B cell (primary cell): ENCODE data around the gene ATP8A2. TPM values are rescaled to one million over a fixed set of nuclear protein-coding genes. Genes with fewer than 3 reads are reported as not detected.

Experiments
- ATAC-seq: fragments of 200-7000 bp; cut with Tn5 transposase; one replicate; pipeline ENCODE4 v1.10.0; 2021; ENCODE audit warnings: low read depth, mild to moderate bottlenecking, moderate number of reproducible peaks, moderate library complexity
- CTCF ChIA-PET: fragments of 350-600 bp; sonication (Branson Sonifier 250); formaldehyde crosslinking; loops from one replicate; lab custom pipeline; 2021; ENCODE audit warnings: antibody characterized with exemption, inconsistent platforms; lab: Charles Lee
- POLR2A ChIA-PET: fragments of 350-600 bp; sonication (Branson Sonifier 250); formaldehyde crosslinking; loops from one replicate; lab custom pipeline; 2021; ENCODE audit warnings: antibody characterized with exemption; lab: Charles Lee
- DNase-seq: peaks from one replicate; pipeline ENCODE4 v3.0.0; 2013
- H2AFZ ChIP-seq: 2 replicates; pipeline ENCODE4 v1.6.1; 2012; ENCODE audit warnings: mild to moderate bottlenecking, low read depth, low read length; ENCODE audit not compliant: insufficient read depth, poor library complexity, severe bottlenecking
- H3K27ac ChIP-seq, 2 donors: 1 replicate in 1 of 2; 2 replicates in 1 of 2; pipeline ENCODE4 v1.5.1; 2012 to 2013; ENCODE audit warnings: low read length in 2 of 2, mild to moderate bottlenecking in 2 of 2, moderate library complexity in 1 of 2
- H3K27me3 ChIP-seq, 4 experiments: fragments of 200-600 bp in 1 of 4; sonication (generic) in 1 of 4; replicated peaks in 1 of 4; 1 replicate in 2 of 4; 2 replicates in 2 of 4; pipeline versions ENCODE4 v1.6.1 to v1.7.0; 2013 to 2016; ENCODE audit warnings: low read length in 3 of 4, mild to moderate bottlenecking in 2 of 4, mixed read lengths in 1 of 4, moderate library complexity in 1 of 4; ENCODE audit not compliant: insufficient read depth in 4 of 4, control insufficient read depth in 3 of 4; ENCODE audit errors: control extremely low read depth in 1 of 4
- H3K36me3 ChIP-seq, 2 experiments: replicated peaks in 1 of 2; 1 replicate in 1 of 2; 2 replicates in 1 of 2; pipeline versions ENCODE4 v1.6.1 to v1.7.1; 2013; ENCODE audit warnings: low read length in 1 of 2; ENCODE audit not compliant: insufficient read depth in 2 of 2, control insufficient read depth in 1 of 2; ENCODE audit errors: control extremely low read depth in 1 of 2, extremely low read depth in 1 of 2
- H3K4me1 ChIP-seq, 2 donors: fragments of 200-600 bp in 1 of 2; sonication (generic) in 1 of 2; 1 replicate in 1 of 2; 2 replicates in 1 of 2; pipeline versions ENCODE4 v1.5.1 to v1.6.1; 2013 to 2017; ENCODE audit warnings: low read length in 2 of 2; ENCODE audit not compliant: control insufficient read depth in 2 of 2, insufficient read depth in 2 of 2
- H3K4me2 ChIP-seq: replicated peaks from 2 replicates; pipeline ENCODE3; 2012; ENCODE audit warnings: mild to moderate bottlenecking, low read depth, low read length; ENCODE audit not compliant: poor library complexity, severe bottlenecking
- H3K4me3 ChIP-seq, 5 experiments: fragments of 200-600 bp in 1 of 5; sonication (generic) in 1 of 5; 1 replicate in 3 of 5; 2 replicates in 2 of 5; pipeline versions ENCODE4 v1.5.1 to v1.7.0; 2011 to 2016; ENCODE audit warnings: low read length in 4 of 5, mild to moderate bottlenecking in 4 of 5, low read depth in 2 of 5, control low read depth in 1 of 5, moderate library complexity in 1 of 5; ENCODE audit not compliant: insufficient read depth in 1 of 5; ENCODE audit errors: control extremely low read depth in 1 of 5, extremely low read depth in 1 of 5
- H3K79me2 ChIP-seq: fragments of 200-600 bp; sonication (generic); one replicate; pipeline ENCODE4 v1.6.0; 2016; ENCODE audit warnings: low read length; ENCODE audit not compliant: control insufficient read depth, insufficient read depth
- H3K9ac ChIP-seq: fragments of 200-600 bp; sonication (generic); 2 replicates; pipeline ENCODE4 v1.6.1; 2017; ENCODE audit warnings: mild to moderate bottlenecking, low read length, moderate library complexity
- H3K9me3 ChIP-seq, 3 donors: one replicate each; pipeline versions ENCODE4 v1.6.1 to v1.7.1; 2013; ENCODE audit warnings: low read length in 2 of 3; ENCODE audit not compliant: control insufficient read depth in 2 of 3, insufficient read depth in 1 of 3; ENCODE audit errors: control extremely low read depth in 1 of 3
- H4K20me1 ChIP-seq: 2 replicates; pipeline ENCODE4 v1.6.0; 2012; ENCODE audit warnings: mild to moderate bottlenecking, low read length; ENCODE audit not compliant: insufficient read depth, control insufficient read depth, poor library complexity, severe bottlenecking
- H3K27ac Mint-ChIP-seq: one replicate; pipeline ENCODE4 v1.8.0; 2021; ENCODE audit warnings: mixed read lengths
- H3K27me3 Mint-ChIP-seq: one replicate; pipeline ENCODE4 v1.8.0; 2021; ENCODE audit warnings: mixed read lengths
- H3K4me1 Mint-ChIP-seq: one replicate; pipeline ENCODE4 v1.8.0; 2021; ENCODE audit warnings: mixed read lengths
- H3K4me3 Mint-ChIP-seq: one replicate; pipeline ENCODE4 v1.8.0; 2021; ENCODE audit warnings: mixed read lengths
- H3K9me3 Mint-ChIP-seq: one replicate; pipeline ENCODE4 v1.8.0; 2022; ENCODE audit warnings: mixed read lengths; ENCODE audit not compliant: insufficient read depth
- EZH2 ChIP-seq: IDR thresholded peaks from 2 replicates; pipeline ENCODE4 v1.6.1; 2012; ENCODE audit warnings: borderline replicate concordance, low read depth, mild to moderate bottlenecking, moderate library complexity, low read length; ENCODE audit not compliant: insufficient read depth, poor library complexity, severe bottlenecking
- WGBS: methylation state at CpG from one replicate; pipeline ENCODE4 v1.1.5; 2013; ENCODE audit warnings: missing lambda C conversion rate; ENCODE audit not compliant: insufficient coverage; 5-methylcytosine and 5-hydroxymethylcytosine counted together
- intact Hi-C: fragments of 100-400 bp; cut with micrococcal nuclease; formaldehyde crosslinking; loops from one replicate; pipeline ENCODE4 v1.10.0; 2022
- polyA plus RNA-seq: library from polyadenylated mRNA; depleted of rRNA; stranded (reverse); fragments of >200 nt; gene quantifications from 2 replicates; pipeline ENCODE4 v1.2.3, GENCODE V29; 2012
- total RNA-seq, 2 donors: library from RNA; stranded (reverse); fragments of 120-200 nt in 1 of 2; gene quantifications; 1 replicate in 1 of 2; 2 replicates in 1 of 2; pipeline versions ENCODE4 v1.2.3 to v1.2.4, GENCODE V29; 2013 to 2022
- TF ChIP-seq, protein P1 (sequence below): fragments of 200-600 bp; IDR thresholded peaks from one replicate; pipeline ENCODE4 v1.8.0; 2022; ENCODE audit warnings: antibody characterized with exemption, mild to moderate bottlenecking

Gene ATP8A2
- total and polyA plus RNA-seq, 2 donors (not counting 1 experiment from before 2014, with no cell fraction given) = not detected

DNA sequence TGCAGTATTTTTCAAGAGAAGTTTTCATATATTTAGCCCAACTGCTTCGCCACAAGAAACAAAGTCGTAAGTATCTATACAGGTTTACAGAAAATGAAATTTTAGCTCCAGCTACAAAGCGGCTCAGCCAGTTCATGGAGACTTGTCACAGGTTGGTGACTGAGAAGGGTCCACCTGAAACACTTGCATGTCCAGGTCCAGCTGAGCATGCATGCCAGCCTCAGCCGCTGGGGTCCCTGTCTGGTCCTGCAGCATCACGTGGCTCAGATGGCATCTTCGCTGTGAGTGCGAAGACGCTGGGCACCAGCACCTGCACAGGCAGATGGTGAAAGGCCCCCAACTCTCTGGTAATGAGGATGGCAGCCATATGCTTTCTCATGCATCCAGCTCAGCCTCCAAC, 616.2 kb downstream of the ATP8A2 start:
- Histone ChIP-seq H3K9ac (no peak overlapping the region), H2AFZ (no peak overlapping the region), H3K79me2 (no peaks in the 10 kb centered on the region), H4K20me1 (no peaks in the 10 kb centered on the region), H3K4me3 (no peak overlapping the region), H3K4me2 (no peak overlapping the region), H3K4me1 (no peaks in the 10 kb centered on the region), H3K27ac (no peak overlapping the region), H3K36me3 (no peaks in the 10 kb centered on the region), H3K27me3 (no peaks in the 10 kb centered on the region), H3K9me3 (peaks cover 0 to 3% (median 0%) of the 10 kb centered on the region in 3 donors)
- H3K27ac Mint-ChIP-seq = no peak overlapping the region
- no peaks in the 10 kb centered on the region for H3K27me3 Mint-ChIP-seq
- CTCF ChIA-PET = no interaction called here
- TF ChIP-seq EZH2 = no peak
- TF ChIP-seq, protein P1, sequence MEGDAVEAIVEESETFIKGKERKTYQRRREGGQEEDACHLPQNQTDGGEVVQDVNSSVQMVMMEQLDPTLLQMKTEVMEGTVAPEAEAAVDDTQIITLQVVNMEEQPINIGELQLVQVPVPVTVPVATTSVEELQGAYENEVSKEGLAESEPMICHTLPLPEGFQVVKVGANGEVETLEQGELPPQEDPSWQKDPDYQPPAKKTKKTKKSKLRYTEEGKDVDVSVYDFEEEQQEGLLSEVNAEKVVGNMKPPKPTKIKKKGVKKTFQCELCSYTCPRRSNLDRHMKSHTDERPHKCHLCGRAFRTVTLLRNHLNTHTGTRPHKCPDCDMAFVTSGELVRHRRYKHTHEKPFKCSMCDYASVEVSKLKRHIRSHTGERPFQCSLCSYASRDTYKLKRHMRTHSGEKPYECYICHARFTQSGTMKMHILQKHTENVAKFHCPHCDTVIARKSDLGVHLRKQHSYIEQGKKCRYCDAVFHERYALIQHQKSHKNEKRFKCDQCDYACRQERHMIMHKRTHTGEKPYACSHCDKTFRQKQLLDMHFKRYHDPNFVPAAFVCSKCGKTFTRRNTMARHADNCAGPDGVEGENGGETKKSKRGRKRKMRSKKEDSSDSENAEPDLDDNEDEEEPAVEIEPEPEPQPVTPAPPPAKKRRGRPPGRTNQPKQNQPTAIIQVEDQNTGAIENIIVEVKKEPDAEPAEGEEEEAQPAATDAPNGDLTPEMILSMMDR = no peak
- POLR2A ChIA-PET = no interaction called here
- 95% methylated on average over 6 of the region's 8 CpGs for WGBS
- H3K4me1 Mint-ChIP-seq = no peaks in the 10 kb centered on the region
- no peak overlapping the region for H3K4me3 Mint-ChIP-seq
- ATAC-seq (no peak), DNase-seq (no peak)
- intact Hi-C loops = no loop called here
- H3K9me3 Mint-ChIP-seq = peaks cover 2% of the 10 kb centered on the region

DNA sequence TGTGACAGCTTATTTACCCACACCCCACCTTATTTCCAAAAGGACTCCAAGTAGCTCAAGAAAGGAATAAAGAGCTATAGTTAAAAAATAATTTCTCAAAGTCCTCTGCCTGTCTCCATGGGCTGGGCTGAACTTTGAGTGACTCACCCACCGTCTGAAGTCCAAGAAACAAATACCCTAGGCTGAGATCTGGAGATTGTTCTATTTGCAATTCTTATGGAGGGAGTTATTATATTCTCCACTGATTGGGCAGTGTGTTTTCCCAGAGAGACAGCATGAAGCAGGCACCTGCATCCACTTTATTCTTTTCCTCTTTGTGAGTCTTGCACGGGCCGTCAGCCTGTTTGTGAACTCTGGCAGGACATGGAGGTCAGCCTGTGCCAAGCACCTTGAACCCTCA, 616.9 kb downstream of the ATP8A2 start:
- peaks cover 0 to 3% (median 1%) of the 10 kb centered on the region in 3 donors for H3K9me3 ChIP-seq
- POLR2A ChIA-PET = no interaction called here

More for the DNA sequence above, 616.9 kb downstream of the ATP8A2 start:
- WGBS = no CpG with 5 or more reads among the region's 3 CpGs
- Histone ChIP-seq H4K20me1 (no peaks in the 10 kb centered on the region), H3K9ac (no peak overlapping the region), H2AFZ (no peak overlapping the region), H3K36me3 (no peaks in the 10 kb centered on the region), H3K4me3 (no peak overlapping the region), H3K27me3 (no peaks in the 10 kb centered on the region), H3K4me1 (no peaks in the 10 kb centered on the region), H3K79me2 (no peaks in the 10 kb centered on the region), H3K4me2 (no peak overlapping the region), H3K27ac (no peak overlapping the region)
- H3K4me1 Mint-ChIP-seq = no peaks in the 10 kb centered on the region
- DNase-seq (no peak), ATAC-seq (no peak)
- TF ChIP-seq EZH2 = no peak
- TF ChIP-seq, protein P1 = no peak
- intact Hi-C loops = no loop called here
- H3K9me3 Mint-ChIP-seq = peaks cover 2% of the 10 kb centered on the region
- H3K4me3 Mint-ChIP-seq = no peak overlapping the region
- H3K27me3 Mint-ChIP-seq = no peaks in the 10 kb centered on the region
- CTCF ChIA-PET = no interaction called here
- no peak overlapping the region for H3K27ac Mint-ChIP-seq
